Activated naive CD4-positive, alpha-beta T cell treated with anti-CD3 and anti-CD28 coated beads, Interleukin-2, amount 10 ng/mL, durations not matched to agents 7 days and 5 days (primary cell): ENCODE data around the gene BCAS3.
"Not testable (repeated sequence)": the region's sequence is repeated elsewhere in the genome, so short reads cannot be mapped to it uniquely, and the experiment has no call there.

Experiments used
- CTCF ChIA-PET: fragments of 350-600 bp; sonication (Branson Sonifier 250); formaldehyde crosslinking; loops from one replicate; lab custom pipeline; 2021; ENCODE audit warnings: antibody characterized with exemption; lab: Charles Lee
- DNase-seq: peaks from one replicate; pipeline ENCODE4 v3.0.0-alpha.2; 2020
- H3K27ac Mint-ChIP-seq: one replicate; pipeline ENCODE4 v1.8.0; 2021; ENCODE audit warnings: mild to moderate bottlenecking, moderate library complexity, mixed read lengths
- H3K27me3 Mint-ChIP-seq: one replicate; pipeline ENCODE4 v1.8.0; 2021; ENCODE audit warnings: mild to moderate bottlenecking, mixed read lengths
- H3K36me3 Mint-ChIP-seq: one replicate; pipeline ENCODE4 v1.8.0; 2021; ENCODE audit warnings: mixed read lengths
- H3K4me1 Mint-ChIP-seq: one replicate; pipeline ENCODE4 v1.8.0; 2021; ENCODE audit warnings: mixed read lengths
- H3K4me3 Mint-ChIP-seq: one replicate; pipeline ENCODE4 v1.8.0; 2021; ENCODE audit warnings: mild to moderate bottlenecking, moderate library complexity, mixed read lengths
- H3K9me3 Mint-ChIP-seq: one replicate; pipeline ENCODE4 v1.8.0; 2021; ENCODE audit warnings: mixed read lengths

BCAS3 gene

DNA sequence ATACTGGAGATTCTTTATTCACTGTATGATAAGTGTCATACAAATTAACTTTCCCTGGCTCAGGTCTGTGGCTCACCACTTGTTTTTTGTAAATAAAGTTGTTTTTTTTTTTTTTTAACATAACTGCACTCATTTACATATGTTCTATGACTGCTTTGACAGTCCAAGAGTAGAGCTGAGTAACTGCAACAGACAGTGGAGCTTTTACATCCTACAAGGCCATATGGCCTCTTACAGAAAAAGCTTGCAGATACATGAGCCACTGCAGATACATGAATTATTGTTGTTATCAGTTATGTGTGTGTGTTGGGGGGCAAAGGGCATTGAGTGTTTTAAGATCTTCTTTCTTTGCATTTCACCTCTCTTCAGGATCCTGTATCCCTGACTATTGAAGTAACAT, 311.7 kb downstream of the BCAS3 start:
- CTCF ChIA-PET: no interaction called here

DNA sequence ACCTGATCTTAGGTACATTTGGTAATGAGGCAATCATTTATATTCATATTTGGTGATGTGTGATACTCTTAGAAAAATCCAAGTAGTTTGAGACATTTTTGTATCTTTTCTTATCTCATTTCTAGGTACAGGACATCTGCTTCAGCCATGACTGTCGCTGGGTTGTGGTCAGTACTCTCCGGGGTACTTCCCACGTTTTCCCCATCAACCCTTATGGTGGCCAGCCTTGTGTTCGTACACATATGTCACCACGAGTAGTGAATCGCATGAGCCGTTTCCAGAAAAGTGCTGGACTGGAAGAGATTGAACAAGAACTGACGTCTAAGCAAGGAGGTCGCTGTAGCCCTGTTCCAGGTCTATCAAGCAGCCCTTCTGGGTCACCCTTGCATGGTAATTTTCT, 312.2 kb downstream of the BCAS3 start:
- Mint-ChIP-seq H3K9me3 (no peaks in the 10 kb centered on the region), H3K27me3 (no peaks in the 10 kb centered on the region), H3K27ac (no peak overlapping the region), H3K4me3 (no peak overlapping the region), H3K36me3 (no peaks in the 10 kb centered on the region), H3K4me1 (no peaks in the 10 kb centered on the region)
- DNase-seq: no peak
- CTCF ChIA-PET: no interaction called here

More for the DNA sequence above, 311.7 kb downstream of the BCAS3 start:
- no peaks in the 10 kb centered on the region for H3K27me3 Mint-ChIP-seq
- no peaks in the 10 kb centered on the region for H3K36me3 Mint-ChIP-seq
- no peak for DNase-seq
- H3K4me3 Mint-ChIP-seq: no peak overlapping the region
- no peak overlapping the region for H3K27ac Mint-ChIP-seq
- H3K9me3 Mint-ChIP-seq: no peaks in the 10 kb centered on the region
- no peaks in the 10 kb centered on the region for H3K4me1 Mint-ChIP-seq

DNA sequence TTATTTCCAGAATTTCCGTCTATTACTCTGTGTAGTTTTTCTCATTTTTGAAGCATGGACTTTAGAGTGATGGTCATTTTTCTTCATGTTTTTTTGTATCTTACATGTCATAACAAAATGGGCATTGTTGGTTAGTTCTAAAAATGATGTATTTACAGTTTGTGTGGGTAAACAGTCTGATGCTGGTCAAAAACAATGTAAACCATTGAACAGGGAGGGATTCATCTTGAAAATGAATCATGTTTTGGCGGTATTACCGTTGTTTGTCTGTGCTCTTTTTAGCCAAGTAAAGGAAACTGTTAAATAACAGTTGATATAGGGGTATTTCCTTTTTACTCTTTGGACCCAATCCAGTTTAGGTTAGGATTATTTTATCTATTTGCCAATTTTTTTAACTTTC, 315.8 kb downstream of the BCAS3 start:
- Mint-ChIP-seq H3K4me1 (no peaks in the 10 kb centered on the region), H3K4me3 (no peak overlapping the region), H3K36me3 (no peaks in the 10 kb centered on the region), H3K9me3 (no peaks in the 10 kb centered on the region), H3K27ac (no peak overlapping the region), H3K27me3 (no peaks in the 10 kb centered on the region)
- CTCF ChIA-PET: interaction anchor here (1.5 kb wide), 1 partner anchor 366 kb away, joined by 5 read pairs; no protein-coding TSS in a partner anchor
- DNase-seq: no peak

DNA sequence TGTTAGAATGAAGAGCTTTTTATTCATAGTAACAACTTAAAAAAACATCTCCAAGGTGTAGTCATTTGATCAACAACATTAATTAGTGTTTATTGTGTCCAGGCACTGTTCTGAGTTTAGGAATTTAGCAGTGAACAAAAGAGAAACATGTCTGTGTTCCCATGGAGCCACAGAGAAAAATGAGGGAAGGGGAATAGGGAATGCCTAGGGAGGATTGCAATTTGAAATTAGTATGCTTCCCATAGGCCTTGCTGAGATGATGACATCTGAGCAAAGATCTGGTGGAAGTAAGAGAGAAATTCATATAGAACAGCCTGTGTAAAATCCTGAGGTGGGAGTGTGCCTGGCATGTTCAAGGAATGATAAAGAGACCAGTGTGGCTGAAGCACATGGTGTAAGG, 318.0 kb downstream of the BCAS3 start:
- Mint-ChIP-seq H3K4me1 (no peaks in the 10 kb centered on the region), H3K9me3 (no peaks in the 10 kb centered on the region), H3K27me3 (no peaks in the 10 kb centered on the region), H3K4me3 (no peak overlapping the region), H3K36me3 (no peaks in the 10 kb centered on the region), H3K27ac (no peak overlapping the region)
- DNase-seq: no peak
- CTCF ChIA-PET: no interaction called here

DNA sequence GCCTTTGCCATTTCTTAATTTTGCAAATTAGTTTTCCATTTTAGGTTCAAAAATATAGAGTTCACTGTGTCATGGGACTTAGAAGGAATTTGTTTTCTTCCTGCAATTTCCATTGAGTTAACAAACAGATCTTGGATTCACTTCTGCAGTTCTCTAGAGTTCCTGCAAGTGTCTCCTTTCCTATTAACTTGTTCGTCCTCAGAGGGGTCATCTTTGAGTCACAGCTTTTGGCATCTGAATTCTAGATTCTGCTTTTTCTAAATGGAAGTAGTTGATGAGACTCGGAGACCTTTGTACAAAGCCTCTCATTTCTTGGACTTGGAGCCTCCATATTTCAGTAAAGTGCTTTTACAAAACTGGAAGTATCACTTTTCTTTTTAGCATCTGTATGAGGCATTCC, 323.3 kb downstream of the BCAS3 start:
- H3K9me3 Mint-ChIP-seq: no peaks in the 10 kb centered on the region

DNA sequence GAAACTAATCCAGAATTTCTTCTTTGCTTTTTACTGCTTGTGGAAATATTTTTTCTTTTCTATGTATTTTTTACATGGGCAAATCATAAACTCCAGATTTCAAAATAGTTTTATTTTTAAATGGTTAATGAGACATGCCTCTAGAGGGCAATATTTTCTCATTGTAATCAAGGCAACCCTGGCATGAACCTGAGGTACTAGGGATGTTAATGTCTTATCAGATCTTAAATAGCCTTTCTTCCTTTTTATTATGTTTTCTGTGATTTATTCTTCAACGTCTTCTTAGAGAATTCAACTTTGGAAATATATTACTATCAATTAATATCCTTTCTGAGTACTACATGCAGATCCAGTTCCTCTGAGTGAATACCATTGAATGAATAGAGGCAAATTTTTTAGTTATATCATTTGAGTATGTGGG, 324.7 kb downstream of the BCAS3 start:
- DNase-seq: no peak
- Mint-ChIP-seq H3K4me3 (no peak overlapping the region), H3K27me3 (no peaks in the 10 kb centered on the region), H3K27ac (no peak overlapping the region), H3K36me3 (no peaks in the 10 kb centered on the region), H3K4me1 (peaks cover 6% of the 10 kb centered on the region), H3K9me3 (no peaks in the 10 kb centered on the region)
- CTCF ChIA-PET: interaction anchor here (1.2 kb wide), 2 partner anchors 22 to 388 kb away, joined by 3 to 4 read pairs; no protein-coding TSS in a partner anchor

More for the DNA sequence above, 323.3 kb downstream of the BCAS3 start:
- no peak for DNase-seq
- Mint-ChIP-seq H3K4me1 (peaks cover 6% of the 10 kb centered on the region), H3K4me3 (no peak overlapping the region), H3K36me3 (no peaks in the 10 kb centered on the region), H3K27ac (no peak overlapping the region), H3K27me3 (no peaks in the 10 kb centered on the region)
- CTCF ChIA-PET: interaction anchor here (1.2 to 2.7 kb wide), 8 partner anchors 9 to 391 kb away, joined by 3 to 20 read pairs (median 6); no protein-coding TSS in a partner anchor

DNA sequence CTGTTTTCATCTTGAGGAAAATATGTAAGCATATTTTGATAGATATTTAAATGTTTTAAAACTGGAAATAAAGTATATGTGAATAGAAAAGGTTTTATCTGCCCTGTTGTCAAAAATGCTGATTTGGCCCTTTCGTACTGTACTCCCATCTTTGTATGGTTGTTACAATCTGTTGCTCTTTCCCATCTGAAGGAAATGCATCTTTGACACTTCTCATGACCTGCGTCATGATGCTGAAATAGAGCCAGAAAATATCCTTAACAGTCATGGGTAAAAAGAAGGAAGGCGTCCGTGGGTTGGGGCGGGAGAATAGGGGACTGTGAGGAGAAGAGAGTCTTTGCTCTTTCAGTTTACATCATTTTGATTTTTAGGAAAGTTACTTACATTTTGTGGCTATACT, 327.7 kb downstream of the BCAS3 start:
- Mint-ChIP-seq H3K9me3 (no peaks in the 10 kb centered on the region), H3K27ac (no peak overlapping the region), H3K4me3 (no peak overlapping the region), H3K27me3 (no peaks in the 10 kb centered on the region), H3K36me3 (no peaks in the 10 kb centered on the region), H3K4me1 (peaks cover 6% of the 10 kb centered on the region)
- no peak for DNase-seq
- CTCF ChIA-PET: interaction anchor here (1.0 kb wide), 1 partner anchor 353 kb away, joined by 3 read pairs; no protein-coding TSS in a partner anchor

DNA sequence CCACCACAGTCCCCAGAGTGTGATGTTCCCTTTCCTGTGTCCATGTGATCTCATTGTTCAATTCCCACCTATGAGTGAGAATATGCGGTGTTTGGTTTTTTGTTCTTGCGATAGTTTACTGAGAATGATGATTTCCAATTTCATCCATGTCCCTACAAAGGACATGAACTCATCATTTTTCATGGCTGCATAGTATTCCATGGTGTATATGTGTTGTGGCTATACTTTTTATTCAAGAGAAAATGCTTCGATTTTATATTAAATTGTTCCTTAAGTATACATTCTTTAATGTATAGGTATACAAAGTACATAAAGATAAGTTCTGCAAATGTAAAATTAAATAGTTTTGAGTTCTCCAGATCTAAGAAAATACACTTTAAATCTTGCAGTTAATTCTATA, 328.3 kb downstream of the BCAS3 start:
- H3K36me3 Mint-ChIP-seq, DNase-seq, H3K4me3 Mint-ChIP-seq, H3K4me1 Mint-ChIP-seq, H3K9me3 Mint-ChIP-seq, CTCF ChIA-PET, H3K27ac Mint-ChIP-seq, H3K27me3 Mint-ChIP-seq: not testable (repeated sequence)

DNA sequence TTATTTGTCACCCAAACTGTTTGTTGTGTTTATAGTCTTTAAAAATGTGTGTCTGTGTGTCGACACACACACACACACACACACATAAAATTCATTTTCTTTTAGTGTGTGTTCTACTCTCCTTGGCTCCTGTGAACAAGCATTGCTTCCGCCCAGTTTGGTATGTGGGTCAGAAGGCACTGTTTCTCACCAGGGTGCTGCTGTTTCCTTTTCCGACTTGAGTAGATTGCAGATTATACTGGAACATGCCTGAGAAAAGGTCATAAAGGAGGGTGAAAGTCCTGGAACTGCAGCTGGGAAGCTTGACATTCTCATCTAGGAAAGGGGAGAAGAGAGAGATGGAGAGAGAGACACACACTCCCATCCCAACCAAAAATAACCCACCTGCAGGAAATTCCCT, 330.3 kb downstream of the BCAS3 start:
- DNase-seq: no peak
- H3K27ac Mint-ChIP-seq: no peak overlapping the region
- H3K9me3 Mint-ChIP-seq: no peaks in the 10 kb centered on the region
- peaks cover 1% of the 10 kb centered on the region for H3K4me1 Mint-ChIP-seq
- CTCF ChIA-PET: interaction anchor here (1.1 kb wide), 1 partner anchor 287 kb away, joined by 3 read pairs; no protein-coding TSS in a partner anchor
- H3K36me3 Mint-ChIP-seq: no peaks in the 10 kb centered on the region
- no peak overlapping the region for H3K4me3 Mint-ChIP-seq
- H3K27me3 Mint-ChIP-seq: no peaks in the 10 kb centered on the region

DNA sequence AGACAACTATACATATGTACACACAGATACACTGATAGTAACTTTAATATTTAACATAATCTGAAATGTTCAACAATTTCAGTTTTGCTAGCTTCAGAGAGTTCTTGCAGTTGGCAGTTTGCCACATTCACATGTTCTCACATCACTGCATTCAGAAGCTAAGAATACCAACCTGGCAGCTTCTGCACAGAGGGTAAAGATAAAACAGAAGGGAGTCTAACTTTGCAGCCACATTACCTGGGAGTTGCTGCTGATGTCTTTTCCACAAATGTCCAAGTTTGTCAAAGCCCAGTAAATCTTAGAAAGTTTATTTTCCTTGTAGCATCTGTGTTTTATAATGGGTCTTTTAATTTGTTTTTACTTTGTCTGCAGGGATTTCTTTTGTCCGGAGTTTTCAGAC, 332.0 kb downstream of the BCAS3 start:
- CTCF ChIA-PET: no interaction called here

DNA sequence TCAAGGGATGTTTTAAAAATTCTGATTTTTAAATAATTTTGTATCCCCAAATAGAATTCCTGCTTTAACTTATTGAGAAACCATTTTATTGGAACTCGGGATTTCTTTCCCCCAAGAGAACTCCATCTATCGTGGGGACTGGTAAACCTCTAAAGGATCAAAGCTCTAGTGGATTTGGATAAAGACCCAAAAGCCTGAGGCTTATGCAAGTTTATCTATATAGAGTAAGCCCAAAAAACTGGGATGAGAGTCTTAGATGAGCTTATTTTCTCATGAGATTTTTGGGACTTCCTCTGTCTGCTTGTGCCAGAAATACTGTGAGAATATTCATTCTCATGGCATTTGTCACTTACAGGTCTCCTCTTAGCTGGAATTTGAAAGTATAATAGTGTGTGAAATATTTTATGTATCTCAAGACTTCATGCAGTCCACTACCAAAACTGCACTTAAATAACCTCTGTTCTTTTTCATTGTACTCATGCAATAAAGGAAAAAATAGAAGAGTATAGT, 333.1 kb downstream of the BCAS3 start:
- Mint-ChIP-seq H3K27me3 (no peaks in the 10 kb centered on the region), H3K4me1 (no peaks in the 10 kb centered on the region), H3K9me3 (no peaks in the 10 kb centered on the region), H3K36me3 (no peaks in the 10 kb centered on the region), H3K4me3 (no peak overlapping the region), H3K27ac (no peak overlapping the region)
- CTCF ChIA-PET: interaction anchor here (0.8 kb wide), 1 partner anchor 348 kb away, joined by 3 read pairs; no protein-coding TSS in a partner anchor
- DNase-seq: no peak

More for the DNA sequence above, 332.0 kb downstream of the BCAS3 start:
- H3K4me3 Mint-ChIP-seq: no peak overlapping the region
- no peaks in the 10 kb centered on the region for H3K4me1 Mint-ChIP-seq
- H3K27ac Mint-ChIP-seq: no peak overlapping the region
- DNase-seq: no peak
- H3K36me3 Mint-ChIP-seq: no peaks in the 10 kb centered on the region
- no peaks in the 10 kb centered on the region for H3K27me3 Mint-ChIP-seq
- no peaks in the 10 kb centered on the region for H3K9me3 Mint-ChIP-seq

DNA sequence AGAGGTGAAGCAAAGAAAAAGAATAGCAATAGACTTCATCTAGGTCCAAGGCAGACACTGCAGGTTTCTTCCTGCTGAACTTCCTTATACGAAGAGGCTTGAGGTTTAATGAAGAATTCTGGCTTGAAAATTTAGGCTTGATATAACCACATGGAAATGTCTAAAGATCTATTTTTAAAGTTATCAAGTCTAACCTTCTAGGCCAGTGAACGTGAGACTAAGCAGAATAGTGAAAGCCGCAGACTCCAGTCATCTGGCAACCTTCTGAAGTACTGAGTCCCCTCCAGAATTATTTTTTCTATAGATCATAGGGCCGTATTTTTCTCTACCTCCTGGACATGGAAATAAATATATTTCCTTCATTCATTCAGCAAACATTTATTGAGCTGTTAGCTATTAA, 333.6 kb downstream of the BCAS3 start:
- Mint-ChIP-seq H3K4me1 (no peaks in the 10 kb centered on the region), H3K27me3 (no peaks in the 10 kb centered on the region), H3K9me3 (no peaks in the 10 kb centered on the region), H3K27ac (no peak overlapping the region), H3K36me3 (no peaks in the 10 kb centered on the region), H3K4me3 (no peak overlapping the region)
- CTCF ChIA-PET: interaction anchor here (0.8 kb wide), 1 partner anchor 347 kb away, joined by 3 read pairs; no protein-coding TSS in a partner anchor
- no peak for DNase-seq

DNA sequence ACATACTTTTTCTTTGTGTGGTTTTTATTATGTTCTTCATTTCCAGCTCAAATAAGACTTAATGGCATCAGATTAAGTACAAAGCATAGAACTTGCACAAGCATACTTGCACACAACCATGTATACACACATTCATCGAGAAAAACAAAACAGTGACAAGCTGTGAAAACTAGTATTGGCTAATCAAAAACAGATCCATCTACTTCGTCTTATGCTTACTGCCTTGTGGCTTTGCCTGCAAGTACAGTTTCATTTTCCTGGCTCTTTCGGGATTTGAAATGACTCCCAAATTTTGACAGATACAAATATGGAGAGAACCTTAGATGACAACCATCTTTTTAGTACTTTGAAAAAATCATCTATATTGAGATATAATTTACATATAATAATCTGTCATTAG, 338.3 kb downstream of the BCAS3 start:
- no peak overlapping the region for H3K27ac Mint-ChIP-seq
- DNase-seq: no peak
- no peaks in the 10 kb centered on the region for H3K36me3 Mint-ChIP-seq
- H3K9me3 Mint-ChIP-seq: no peaks in the 10 kb centered on the region
- CTCF ChIA-PET: interaction anchor here (0.6 kb wide), 1 partner anchor 13 kb away, joined by 3 read pairs; no protein-coding TSS in a partner anchor
- H3K4me3 Mint-ChIP-seq: no peak overlapping the region
- peaks cover 1% of the 10 kb centered on the region for H3K4me1 Mint-ChIP-seq
- H3K27me3 Mint-ChIP-seq: no peaks in the 10 kb centered on the region

DNA sequence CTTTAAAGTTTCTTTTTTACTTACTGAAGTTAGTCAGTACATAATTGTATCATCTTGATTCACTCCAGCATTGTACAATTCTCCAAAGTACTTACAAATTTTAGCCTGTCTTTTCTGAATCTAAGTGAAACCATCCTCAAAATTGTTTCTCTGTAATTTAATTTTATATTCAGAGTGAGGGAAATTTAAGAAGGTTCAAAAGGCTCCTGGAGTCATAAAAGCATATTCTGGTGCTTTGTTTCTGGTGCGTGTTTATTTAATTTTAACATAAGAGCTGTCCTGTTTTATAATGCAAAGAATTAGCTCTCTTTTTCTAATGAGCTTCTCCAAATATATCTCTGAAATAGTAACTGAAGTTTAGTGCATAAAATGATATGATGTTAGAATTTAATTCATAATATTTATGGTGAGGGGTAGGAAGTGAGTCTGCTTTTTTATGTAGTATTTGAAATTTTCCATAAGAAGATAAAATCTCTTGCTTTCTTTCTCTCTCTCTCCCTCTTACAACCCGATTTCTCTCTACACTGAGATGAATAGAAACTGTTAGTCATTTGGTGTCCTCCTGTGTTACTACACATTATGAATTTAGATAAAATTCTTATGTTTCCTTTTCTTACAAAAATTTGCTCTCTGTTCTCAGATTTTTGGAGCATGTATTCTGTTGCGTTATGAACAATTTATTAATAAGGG, 339.8 kb downstream of the BCAS3 start:
- CTCF ChIA-PET: no interaction called here
- H3K27ac Mint-ChIP-seq: no peak overlapping the region

DNA sequence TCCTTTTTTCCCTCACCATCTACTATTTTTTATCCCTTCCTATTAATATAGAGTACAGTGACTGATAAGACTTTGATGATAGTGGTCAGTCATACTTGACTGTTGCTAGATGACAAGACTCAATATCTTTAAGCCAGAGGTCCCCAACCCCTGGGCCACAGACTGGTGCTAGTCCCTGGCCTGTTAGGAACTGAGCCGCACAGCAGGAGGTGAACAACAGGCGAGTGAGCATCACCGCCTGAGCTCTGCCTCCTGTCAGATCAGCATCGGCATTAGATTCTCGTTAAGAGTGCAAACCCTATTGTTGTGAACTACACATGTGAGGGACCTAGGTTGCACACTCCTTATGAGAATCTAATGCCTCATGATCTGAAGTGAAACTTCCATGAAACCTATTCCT, 341.3 kb downstream of the BCAS3 start:
- no peak for DNase-seq
- Mint-ChIP-seq H3K27ac (no peak overlapping the region), H3K4me1 (peaks cover 2% of the 10 kb centered on the region), H3K27me3 (no peaks in the 10 kb centered on the region), H3K9me3 (no peaks in the 10 kb centered on the region), H3K36me3 (no peaks in the 10 kb centered on the region), H3K4me3 (no peak overlapping the region)
- CTCF ChIA-PET: no interaction called here

More for the DNA sequence above, 339.8 kb downstream of the BCAS3 start:
- no peaks in the 10 kb centered on the region for H3K27me3 Mint-ChIP-seq
- no peak overlapping the region for H3K4me3 Mint-ChIP-seq
- peaks cover 2% of the 10 kb centered on the region for H3K4me1 Mint-ChIP-seq
- DNase-seq: no peak
- H3K9me3 Mint-ChIP-seq: no peaks in the 10 kb centered on the region
- H3K36me3 Mint-ChIP-seq: no peaks in the 10 kb centered on the region
